ELF-1 (cell line): ENCODE measurements around the gene CCT6B.
"Not testable (repeated sequence)": the region's sequence is repeated elsewhere in the genome, so short reads cannot be mapped to it uniquely, and the experiment has no call there.

Source experiments
- DNase-seq: peaks from one replicate; pipeline ENCODE4 v3.0.0-alpha.2; 2016; ENCODE audit warnings: low read depth, low spot score

The CCT6B gene

GRCh38 chr17:34980353-34980680 lies 19.1 kb upstream of the CCT6B start, which contains the start of gene LIG3:
Gene LIG3, plus strand, starts transcription at chr17:34980512. Its CDS starts 2,494 bp downstream, at chr17:34983006.
- DNase-seq, result peak; percentile 96

DNA sequence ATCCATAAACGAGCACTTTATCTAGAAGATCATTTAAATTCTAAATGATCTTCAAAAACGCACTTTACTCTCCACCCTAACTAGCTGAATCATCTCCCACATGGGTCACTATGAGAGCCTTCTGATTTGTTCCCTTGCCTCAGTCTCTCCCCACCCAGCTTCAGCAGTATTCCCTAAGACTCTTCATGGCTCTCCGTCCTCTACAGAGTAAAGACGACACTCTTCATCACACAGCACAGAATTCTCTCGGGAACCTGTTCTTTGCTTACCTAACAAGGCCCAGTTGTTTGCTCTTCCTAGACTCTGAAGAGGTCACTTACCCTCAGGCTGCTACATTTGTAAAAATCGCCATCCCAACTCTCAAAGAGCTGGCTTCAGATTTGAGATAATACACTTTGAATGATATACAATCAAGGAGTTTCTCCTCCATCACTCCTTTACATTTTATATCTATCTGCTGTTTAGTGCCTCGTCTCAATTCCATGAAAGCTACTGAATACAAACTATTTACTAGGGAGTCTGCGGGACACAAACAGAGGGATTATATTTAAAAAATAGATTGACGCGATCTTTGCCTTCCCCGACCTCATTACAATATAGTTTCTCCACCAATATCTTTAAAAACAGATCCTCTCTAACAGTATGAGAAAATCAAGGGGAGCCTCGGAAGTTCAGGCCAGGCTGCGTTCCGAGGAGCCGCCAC lies 18.5 kb upstream of the CCT6B start:
- peak; percentile 44 for DNase-seq

DNA sequence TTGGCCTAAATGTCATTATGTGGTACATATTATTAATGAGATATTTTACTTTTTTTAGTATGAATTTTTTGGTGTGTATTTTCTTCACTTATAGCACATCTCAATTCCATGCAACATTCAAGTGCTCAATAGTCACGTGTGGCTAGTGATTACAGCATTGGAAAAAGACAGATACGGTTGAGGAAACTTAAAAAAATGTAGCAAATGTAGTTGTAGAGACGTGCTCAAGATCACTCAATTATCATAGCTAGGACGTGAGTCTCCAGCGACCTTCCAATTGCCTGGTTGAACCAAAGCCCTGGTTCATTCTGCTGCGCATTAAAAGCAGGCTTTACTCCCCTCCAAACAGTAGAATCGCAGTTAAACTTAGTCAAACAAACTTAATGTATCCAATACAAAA lies 17.9 kb upstream of the CCT6B start:
- no peak for DNase-seq

DNA sequence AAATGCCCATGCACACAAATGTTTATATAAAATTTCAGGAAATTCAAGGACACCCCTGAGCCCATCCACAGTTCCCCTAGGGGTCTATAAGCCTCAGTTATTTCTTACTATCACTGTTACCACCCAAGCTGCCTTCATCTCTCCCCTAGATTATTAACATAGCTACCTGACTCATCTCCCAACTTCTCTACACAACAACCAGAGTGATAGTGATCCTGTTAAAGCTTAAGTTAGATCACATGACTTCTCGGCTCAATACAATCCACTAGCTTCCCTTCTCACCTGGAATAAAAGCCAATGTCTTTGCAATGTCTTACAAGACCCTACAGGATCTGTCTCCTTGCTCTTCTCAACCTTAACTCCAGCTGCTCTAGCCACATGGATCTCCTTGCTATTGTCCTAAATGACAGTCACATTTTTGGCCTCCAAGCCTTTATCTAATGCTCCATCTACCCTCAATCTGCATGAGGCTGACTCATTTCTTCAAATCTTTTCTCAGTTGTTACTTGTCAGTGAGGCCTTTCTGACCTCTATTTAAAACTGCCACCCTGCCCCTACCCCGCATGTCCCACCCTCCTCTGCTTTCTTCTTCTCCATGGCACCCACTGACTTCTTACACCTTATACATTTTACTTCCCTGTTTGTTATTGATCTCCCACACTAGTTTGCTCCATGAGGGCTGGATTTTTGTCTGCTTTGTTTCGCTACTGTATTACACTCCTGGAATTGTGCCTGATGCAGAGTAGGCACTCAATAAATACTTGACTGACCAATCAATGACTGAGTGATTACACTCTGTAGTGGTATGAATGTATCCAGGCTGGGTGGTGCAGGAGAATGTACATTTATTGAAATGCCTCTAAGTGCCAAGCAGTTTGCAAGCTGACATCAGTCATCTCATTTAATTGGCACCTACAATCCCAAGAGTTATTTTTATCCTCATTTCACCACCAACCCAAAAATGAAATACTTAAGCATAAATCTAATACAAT lies 13.8 kb upstream of the CCT6B start:
- DNase-seq, result no peak

DNA sequence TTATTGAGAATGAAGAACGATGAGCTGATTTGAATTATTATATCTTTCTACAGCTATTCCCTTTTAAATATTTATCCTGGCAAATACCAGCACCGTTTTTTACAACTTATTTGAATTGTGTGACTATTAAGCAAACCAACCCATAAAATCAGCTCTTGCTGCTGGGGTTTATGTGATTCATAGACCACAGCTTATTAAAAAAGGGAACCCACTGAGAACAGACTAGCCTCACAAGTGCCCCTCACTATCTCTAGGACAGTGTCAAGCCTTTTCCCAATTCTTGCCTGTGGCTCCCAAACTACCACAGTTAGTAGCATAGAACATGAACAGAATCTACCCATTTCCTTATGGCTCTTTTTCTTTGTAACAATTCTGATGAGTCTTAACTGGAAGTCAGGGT lies 12.9 kb upstream of the CCT6B start:
- no peak for DNase-seq

GRCh38 chr17:34958438-34958837 lies 2.8 kb downstream of the CCT6B start:
- no peak for DNase-seq

GRCh38 chr17:34950780-34951179 lies 10.5 kb downstream of the CCT6B start:
- not testable (repeated sequence) for DNase-seq

GRCh38 chr17:34930283-34930682 lies 31.0 kb downstream of the CCT6B start:
- DNase-seq, result no peak

GRCh38 chr17:34926661-34927060 lies 34.6 kb downstream of the CCT6B start:
- no peak for DNase-seq

GRCh38 chr17:34920676-34921075 lies 40.6 kb downstream of the CCT6B start:
- no peak for DNase-seq

GRCh38 chr17:34917381-34917780 lies 43.9 kb downstream of the CCT6B start:
- no peak for DNase-seq

DNA sequence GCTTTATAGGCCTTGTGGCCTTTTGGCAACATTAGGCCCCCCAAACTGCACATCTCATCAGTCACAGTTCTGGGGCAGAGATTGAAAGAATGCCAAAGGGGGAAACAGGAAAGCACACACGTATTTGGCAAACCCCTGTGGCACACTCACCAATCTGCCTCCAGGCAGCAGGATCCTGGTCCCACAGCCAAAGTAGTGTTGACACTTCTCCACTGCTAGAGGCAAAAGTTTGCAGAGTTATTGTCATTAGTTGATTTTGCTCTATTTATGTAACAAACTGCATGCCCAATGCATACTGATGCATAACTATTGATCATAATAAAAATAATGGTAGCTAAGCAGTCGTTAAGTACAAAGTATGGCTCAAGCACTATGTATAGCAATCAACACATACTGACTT lies 45.1 kb downstream of the CCT6B start:
- no peak for DNase-seq

DNA sequence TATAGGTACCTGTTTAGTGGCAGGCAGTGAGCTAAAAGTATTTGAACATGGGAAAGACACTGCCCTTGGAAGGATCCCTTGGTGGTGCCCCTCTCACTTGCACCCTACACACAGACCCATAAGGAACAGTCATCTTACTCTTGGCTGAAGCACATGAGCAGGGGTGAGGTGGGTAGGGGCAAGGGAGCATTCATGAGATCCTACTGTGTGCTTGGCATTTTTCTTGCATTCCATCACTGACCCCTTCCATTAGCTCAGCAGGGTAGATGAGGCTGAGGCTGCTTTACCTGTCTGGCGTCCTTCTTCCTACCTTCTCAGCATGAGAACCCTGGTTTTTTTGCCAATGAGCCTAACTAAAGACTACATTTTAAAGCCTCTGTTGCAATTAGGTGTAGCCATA lies 48.3 kb downstream of the CCT6B start:
- peak; percentile 14 for DNase-seq

DNA sequence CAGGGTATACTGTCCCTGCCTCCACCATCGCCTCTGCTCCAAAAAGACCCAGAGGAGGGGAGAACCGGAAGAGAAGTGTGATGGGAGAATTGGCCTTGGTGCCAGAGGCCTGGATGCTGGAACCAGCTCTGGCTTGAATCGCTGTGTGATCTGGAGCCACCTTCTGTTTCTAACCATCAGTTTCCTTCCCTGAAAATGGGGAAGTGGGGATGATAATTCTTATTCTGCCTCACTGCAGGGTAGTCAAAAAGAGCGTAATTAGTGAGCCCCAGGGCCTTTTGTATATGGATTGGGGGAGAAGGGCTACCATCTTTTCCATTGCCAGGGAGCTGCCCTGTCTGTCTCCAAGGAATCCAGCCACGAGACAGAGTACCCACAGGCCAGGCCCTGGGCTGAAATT lies 52.2 kb downstream of the CCT6B start:
- DNase-seq, result no peak

- no peak for DNase-seq
Observed at GRCh38 chr17:34902831-34903547, 58.3 kb downstream of the CCT6B start.

DNA sequence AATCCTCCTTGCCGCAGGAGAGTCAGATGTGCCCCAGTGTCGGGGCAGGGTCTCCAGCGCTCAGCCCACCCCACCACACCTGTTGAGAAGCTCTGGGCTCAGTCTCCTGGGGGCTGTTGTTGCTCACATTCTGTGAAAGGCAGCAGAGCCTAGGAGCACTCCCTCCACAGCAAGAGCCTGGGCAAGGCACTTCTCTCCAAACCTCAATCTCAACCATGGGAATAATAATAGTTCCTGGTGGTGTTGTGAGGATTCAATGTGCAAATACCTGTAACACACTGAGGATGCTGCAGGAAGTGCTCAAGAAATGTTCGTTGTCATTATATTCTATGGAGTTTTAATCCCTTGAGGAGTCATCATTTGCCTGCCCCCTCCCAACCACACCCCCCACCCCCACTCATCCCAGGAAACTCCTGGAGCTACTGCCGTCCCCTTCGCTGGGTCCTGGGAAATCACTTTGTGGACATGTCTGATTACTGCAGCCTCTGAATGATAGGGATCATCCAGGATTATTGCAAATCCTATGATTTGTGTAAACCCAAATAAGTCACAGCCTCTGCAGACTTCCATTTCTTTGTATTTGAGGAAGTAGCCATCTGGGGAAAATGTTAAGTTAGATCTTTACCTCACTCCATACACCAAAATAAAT lies 61.5 kb downstream of the CCT6B start:
- no peak for DNase-seq

GRCh38 chr17:34895383-34895782 lies 65.9 kb downstream of the CCT6B start:
- DNase-seq, result peak; percentile 40

DNA sequence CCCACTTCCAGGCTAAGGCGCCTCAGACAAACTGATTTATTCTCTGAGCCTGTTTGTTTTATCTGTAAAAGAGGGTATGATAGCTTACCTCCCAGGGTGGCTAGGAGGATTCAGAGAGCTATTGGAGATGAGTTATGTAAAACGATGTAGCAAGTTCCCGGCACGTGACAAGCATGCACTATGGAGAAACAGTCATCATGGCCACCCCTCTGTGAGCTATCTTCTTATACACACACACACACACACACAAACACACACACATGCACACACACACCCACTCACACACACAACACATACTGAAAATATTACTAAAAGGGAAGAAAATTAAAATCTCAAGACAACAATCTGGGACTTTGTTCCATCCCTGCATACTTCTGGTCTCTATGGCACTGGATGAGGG lies 66.3 kb downstream of the CCT6B start:
- no peak for DNase-seq

DNA sequence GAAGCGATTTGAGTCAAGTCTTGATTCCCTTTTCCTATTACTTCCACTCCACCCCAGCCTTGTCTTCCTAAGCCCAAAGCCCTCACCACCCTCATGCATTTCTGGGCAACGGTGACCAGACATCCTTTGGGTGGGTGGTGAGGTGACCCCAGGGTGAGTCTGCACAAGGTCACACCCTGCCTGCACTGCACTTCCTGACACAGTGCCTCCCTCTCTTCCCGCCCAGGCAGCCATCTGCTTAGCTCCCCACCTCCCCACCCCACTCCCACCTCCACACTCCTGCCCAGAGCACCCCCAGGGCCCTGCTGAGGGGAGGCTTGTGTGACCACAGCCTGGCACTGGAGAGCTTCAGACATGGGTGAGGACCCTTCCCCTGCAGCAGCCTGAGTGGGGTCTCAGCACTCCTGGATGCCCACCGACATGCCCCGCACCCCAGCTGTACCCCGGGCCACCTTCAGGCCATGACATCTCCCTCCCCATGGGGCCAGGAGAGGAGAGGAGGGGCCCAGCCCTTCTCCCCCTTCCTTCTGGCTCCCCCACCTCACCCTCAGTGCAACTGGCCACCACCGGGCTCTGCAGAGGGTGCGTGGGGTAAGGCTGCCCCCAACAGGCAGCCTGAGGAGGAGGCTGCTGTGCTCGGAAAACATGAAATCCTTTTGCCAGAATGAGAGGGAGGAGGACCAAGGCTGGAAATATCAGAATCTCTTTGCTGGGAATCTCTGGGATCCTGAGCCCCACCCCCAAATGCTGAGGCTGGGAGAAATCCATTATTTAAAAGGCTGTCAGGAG lies 68.6 kb downstream of the CCT6B start:
- DNase-seq, result peak; percentile 64

GRCh38 chr17:34886831-34887230 lies 74.4 kb downstream of the CCT6B start:
- DNase-seq, result no peak

GRCh38 chr17:34885076-34885475 lies 76.2 kb downstream of the CCT6B start:
- DNase-seq, result no peak
